PC-9 (cell line): ENCODE data around the gene CUL3. TPM values are rescaled to one million over a fixed set of nuclear protein-coding genes. Genes with fewer than 3 reads are reported as not detected.
A peak's percentile ranks its signal among the peaks of the same experiment; 100 is the strongest.

Experiments used
- BruUV-seq: library from RNA; stranded (reverse); fragments of 400-500 nt; replicated peaks from 2 replicates; lab custom pipeline; 2021; lab: Mats Ljungman, UMichigan
- CTCF ChIA-PET: fragments of 300-600 bp; sonication (Branson Sonifier 250); formaldehyde crosslinking; loops from one replicate; lab custom pipeline; 2022; ENCODE audit warnings: antibody characterized with exemption; lab: Charles Lee
- POLR2A ChIA-PET: fragments of 300-600 bp; sonication (Branson Sonifier 250); formaldehyde crosslinking; loops from one replicate; lab custom pipeline; 2022; ENCODE audit warnings: antibody characterized with exemption; ENCODE audit not compliant: unreplicated experiment; lab: Charles Lee
- DNase-seq, 2 experiments: peaks; one replicate each; pipeline versions ENCODE4 v3.0.0 to v3.0.0-alpha.2; 2015 to 2022; ENCODE audit warnings: mixed read lengths in 1 of 2
- H2AFZ ChIP-seq: fragments of 200-600 bp; sonication (generic); 2 replicates; pipeline ENCODE4 v1.8.1; 2017; ENCODE audit warnings: antibody characterized with exemption
- H3F3A ChIP-seq: fragments of 200-600 bp; sonication (generic); 2 replicates; pipeline ENCODE4 v1.8.1; 2017; ENCODE audit warnings: antibody characterized with exemption, mild to moderate bottlenecking, low read depth; ENCODE audit not compliant: insufficient read depth
- H3K27ac ChIP-seq: fragments of 200-600 bp; sonication (generic); 2 replicates; pipeline ENCODE4 v1.6.1; 2016; ENCODE audit warnings: mixed run types
- H3K27me3 ChIP-seq: fragments of 200-600 bp; sonication (generic); 2 replicates; pipeline ENCODE4 v1.6.1; 2016; ENCODE audit warnings: low read depth, mixed run types; ENCODE audit not compliant: insufficient read depth
- H3K36me3 ChIP-seq: fragments of 200-600 bp; sonication (generic); 2 replicates; pipeline ENCODE4 v1.6.1; 2016; ENCODE audit warnings: low read depth, mixed run types
- H3K4me1 ChIP-seq: fragments of 200-600 bp; sonication (generic); replicated peaks from 2 replicates; pipeline ENCODE4 v1.6.1; 2016; ENCODE audit warnings: mixed run types; ENCODE audit not compliant: insufficient read depth
- H3K4me2 ChIP-seq: fragments of 200-600 bp; sonication (generic); 2 replicates; pipeline ENCODE4 v1.6.1; 2017; ENCODE audit warnings: mixed run types
- H3K4me3 ChIP-seq: fragments of 200-600 bp; sonication (generic); 2 replicates; pipeline ENCODE4 v1.6.1; 2016; ENCODE audit warnings: mixed run types
- H3K79me2 ChIP-seq: fragments of 200-600 bp; sonication (generic); 2 replicates; pipeline ENCODE4 v1.6.1; 2017; ENCODE audit warnings: low read depth, mixed run types
- H3K9me2 ChIP-seq: fragments of 200-600 bp; sonication (generic); 2 replicates; pipeline ENCODE4 v1.8.1; 2017; ENCODE audit warnings: mild to moderate bottlenecking; ENCODE audit not compliant: insufficient read depth
- H3K9me3 ChIP-seq: fragments of 200-600 bp; sonication (generic); 2 replicates; pipeline ENCODE4 v1.8.1; 2016; ENCODE audit warnings: low read depth; ENCODE audit not compliant: insufficient read depth
- H4K20me1 ChIP-seq: fragments of 200-600 bp; sonication (generic); 2 replicates; pipeline ENCODE4 v1.8.1; 2017; ENCODE audit not compliant: insufficient read depth
- EZH2 ChIP-seq: fragments of 200-600 bp; sonication (generic); IDR thresholded peaks from 2 replicates; pipeline ENCODE4 v1.8.0; 2017; ENCODE audit warnings: antibody characterized with exemption, low read depth
- intact Hi-C: fragments of 100-400 bp; cut with micrococcal nuclease; formaldehyde crosslinking; loops from one replicate; pipeline ENCODE4 v1.10.0; 2022; ENCODE audit not compliant: unreplicated experiment
- total RNA-seq: library from RNA; stranded (reverse); gene quantifications from 2 replicates; pipeline ENCODE4 v1.2.3, GENCODE V29; 2021
- TF ChIP-seq, protein P1 (sequence below): fragments of 200-600 bp; sonication (generic); conservative IDR thresholded peaks from 2 replicates; pipeline ENCODE4 v1.6.1; 2017; ENCODE audit warnings: mixed run types, antibody characterized with exemption, mild to moderate bottlenecking, moderate library complexity

The CUL3 gene
- total RNA-seq, 1 experiment from 2014 or later, result 200 TPM

DNA sequence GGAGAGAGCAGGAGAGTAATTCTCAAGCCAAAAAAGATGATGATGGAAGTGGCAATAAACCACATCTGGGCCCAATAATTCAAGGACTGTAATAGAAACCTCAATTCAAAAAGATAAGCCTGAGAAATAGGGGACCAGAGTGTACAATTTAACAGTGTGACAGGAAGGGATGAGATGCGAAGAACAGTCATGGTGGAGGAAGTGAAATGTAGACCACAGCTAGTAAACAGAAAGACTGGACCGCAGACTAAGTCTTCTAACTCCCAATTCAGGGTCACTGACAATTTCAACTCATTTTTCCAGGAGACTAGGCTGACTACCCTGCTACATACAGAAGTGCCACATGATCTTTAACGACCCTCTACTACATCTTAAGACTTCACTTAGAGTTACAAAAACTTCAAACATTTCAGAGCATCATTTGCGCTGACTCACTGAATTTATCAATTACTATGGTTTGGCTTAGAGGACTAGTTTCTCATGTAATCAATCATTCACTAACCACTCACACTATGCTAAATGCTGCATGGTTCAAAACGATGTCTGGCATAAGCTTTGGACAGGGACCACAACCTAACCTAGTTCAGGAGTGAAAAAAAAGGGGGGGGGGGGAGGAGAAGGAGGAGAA, 9.0 kb downstream of the CUL3 start:
- Histone ChIP-seq H3K27ac (no peak overlapping the region), H3K4me2 (no peak overlapping the region), H4K20me1 (peaks cover 98% of the 10 kb centered on the region), H3K4me3 (no peak overlapping the region), H2AFZ (no peak overlapping the region), H3K9me3 (no peaks in the 10 kb centered on the region), H3K36me3 (peaks cover 41% of the 10 kb centered on the region), H3K27me3 (no peaks in the 10 kb centered on the region), H3F3A (peaks cover 8% of the 10 kb centered on the region; the same call in 1 of the 2 replicates), H3K9me2 (no peaks in the 10 kb centered on the region), H3K79me2 (peaks cover 100% of the 10 kb centered on the region), H3K4me1 (peaks cover 49% of the 10 kb centered on the region)
- no peak for DNase-seq
- intact Hi-C loops, result no loop called here
- ChIA-PET POLR2A (no interaction called here), CTCF (interaction anchor here (0.6 kb wide), 1 partner anchor 143 kb away, joined by 7 read pairs; no protein-coding TSS in a partner anchor)
- TF ChIP-seq, protein P1, sequence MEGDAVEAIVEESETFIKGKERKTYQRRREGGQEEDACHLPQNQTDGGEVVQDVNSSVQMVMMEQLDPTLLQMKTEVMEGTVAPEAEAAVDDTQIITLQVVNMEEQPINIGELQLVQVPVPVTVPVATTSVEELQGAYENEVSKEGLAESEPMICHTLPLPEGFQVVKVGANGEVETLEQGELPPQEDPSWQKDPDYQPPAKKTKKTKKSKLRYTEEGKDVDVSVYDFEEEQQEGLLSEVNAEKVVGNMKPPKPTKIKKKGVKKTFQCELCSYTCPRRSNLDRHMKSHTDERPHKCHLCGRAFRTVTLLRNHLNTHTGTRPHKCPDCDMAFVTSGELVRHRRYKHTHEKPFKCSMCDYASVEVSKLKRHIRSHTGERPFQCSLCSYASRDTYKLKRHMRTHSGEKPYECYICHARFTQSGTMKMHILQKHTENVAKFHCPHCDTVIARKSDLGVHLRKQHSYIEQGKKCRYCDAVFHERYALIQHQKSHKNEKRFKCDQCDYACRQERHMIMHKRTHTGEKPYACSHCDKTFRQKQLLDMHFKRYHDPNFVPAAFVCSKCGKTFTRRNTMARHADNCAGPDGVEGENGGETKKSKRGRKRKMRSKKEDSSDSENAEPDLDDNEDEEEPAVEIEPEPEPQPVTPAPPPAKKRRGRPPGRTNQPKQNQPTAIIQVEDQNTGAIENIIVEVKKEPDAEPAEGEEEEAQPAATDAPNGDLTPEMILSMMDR, result no peak
- TF ChIP-seq EZH2, result no peak
- BruUV-seq, result no TSS peak

DNA sequence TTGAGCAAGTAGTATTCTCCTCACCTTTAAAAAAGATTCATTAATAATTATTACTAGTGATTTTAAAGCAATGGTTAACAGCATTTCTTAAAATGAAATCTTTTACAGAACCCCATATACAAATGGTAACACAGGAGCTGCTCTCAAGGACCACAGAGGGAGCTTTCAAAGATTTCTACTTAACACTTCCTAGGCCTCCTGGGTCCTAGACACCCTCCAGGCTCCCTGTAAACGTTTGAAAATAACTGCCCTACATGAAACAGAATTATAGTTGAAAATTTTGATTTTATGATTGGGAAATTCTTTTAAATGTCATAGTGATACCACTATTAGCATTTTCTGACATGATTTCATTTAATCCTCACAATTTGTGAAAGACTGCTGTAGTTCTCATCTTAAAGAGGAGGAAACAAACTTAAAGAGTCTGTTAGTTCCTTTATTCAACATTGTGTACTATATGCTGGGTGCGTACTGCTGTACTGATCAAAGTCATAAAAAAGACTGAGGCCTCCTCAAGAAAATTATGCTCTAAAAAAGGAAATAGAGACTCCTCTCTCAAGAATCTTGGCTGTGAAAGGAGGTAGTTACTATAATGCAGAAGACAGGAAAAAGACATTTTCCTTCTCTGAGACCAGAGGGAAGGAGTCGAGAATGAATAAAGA, 10.6 kb downstream of the CUL3 start:
- Histone ChIP-seq H3K36me3 (peaks cover 39% of the 10 kb centered on the region), H3K9me2 (no peaks in the 10 kb centered on the region), H3K4me3 (no peak overlapping the region), H3K27ac (peak overlapping the region; percentile 5; the same call in 1 of the 2 replicates), H3K79me2 (peaks cover 100% of the 10 kb centered on the region), H3F3A (peaks cover 8% of the 10 kb centered on the region; the same call in 1 of the 2 replicates), H4K20me1 (peaks cover 98% of the 10 kb centered on the region), H2AFZ (no peak overlapping the region), H3K4me2 (no peak overlapping the region), H3K27me3 (no peaks in the 10 kb centered on the region), H3K9me3 (no peaks in the 10 kb centered on the region), H3K4me1 (peaks cover 50% of the 10 kb centered on the region)
- no peak for DNase-seq
- intact Hi-C loops, result loop anchor here (1.0 kb wide), 1 partner anchor 10 kb away; no protein-coding TSS in a partner anchor
- no TSS peak for BruUV-seq
- no peak for TF ChIP-seq EZH2
- TF ChIP-seq, protein P1, result no peak
- ChIA-PET CTCF (no interaction called here), POLR2A (interaction anchor here (0.6 kb wide), 2 partner anchors 11 to 67 kb away, joined by 4 read pairs; partner anchors contain the start of gene CUL3)

GRCh38 chr2:224573724-224574123, 11.4 kb downstream of the CUL3 start:
- Histone ChIP-seq H3K9me2 (no peaks in the 10 kb centered on the region), H3K4me3 (no peak overlapping the region), H3K9me3 (no peaks in the 10 kb centered on the region), H2AFZ (no peak overlapping the region), H3K4me2 (no peak overlapping the region), H3K27ac (peak overlapping the region; percentile 4), H3K4me1 (peaks cover 49% of the 10 kb centered on the region), H3K36me3 (peaks cover 38% of the 10 kb centered on the region; the same call in 1 of the 2 replicates), H3K79me2 (peaks cover 100% of the 10 kb centered on the region), H3F3A (peaks cover 13% of the 10 kb centered on the region; the same call in 1 of the 2 replicates), H3K27me3 (no peaks in the 10 kb centered on the region), H4K20me1 (peaks cover 98% of the 10 kb centered on the region)
- ChIA-PET CTCF (no interaction called here), POLR2A (no interaction called here)
- TF ChIP-seq EZH2, result no peak
- TF ChIP-seq, protein P1, result 0 out of 2 replicates have a peak, but pooled peaks have one; percentile 7
- intact Hi-C loops, result loop anchor here (1.0 kb wide), 1 partner anchor 11 kb away; no protein-coding TSS in a partner anchor
- DNase-seq, result no peak
- BruUV-seq, result no TSS peak
